Upper lobe of left lung (tissue), 6 donors: Measurements from ENCODE around the gene HLA-DOA. TPM values are rescaled to one million over a fixed set of nuclear protein-coding genes. Genes with fewer than 3 reads are reported as not detected.

Experiments
- ATAC-seq, 2 donors: fragments of 200-7000 bp; cut with Tn5 transposase; one replicate each; pipeline ENCODE4 v1.9.1; 2022; ENCODE audit warnings: mild to moderate bottlenecking in 2 of 2, moderate library complexity in 2 of 2; ENCODE audit not compliant: low FRiP score in 2 of 2
- DNase-seq, 2 donors: peaks; one replicate each; pipeline ENCODE4 v3.0.0-alpha.2; 2019 to 2020
- H3K27ac ChIP-seq, 4 donors: fragments of 200-600 bp; sonication (generic); one replicate each; pipeline ENCODE4 v1.5.1; 2016 to 2019
- H3K27me3 ChIP-seq, 4 donors: fragments of 200-600 bp; sonication (generic); one replicate each; pipeline ENCODE4 v1.5.1; 2017 to 2019
- H3K36me3 ChIP-seq, 4 donors: fragments of 200-600 bp; sonication (generic); one replicate each; pipeline ENCODE4 v1.5.1; 2016 to 2019
- H3K4me1 ChIP-seq, 4 donors: fragments of 200-600 bp; sonication (generic); one replicate each; pipeline ENCODE4 v1.5.1; 2018 to 2019
- H3K4me3 ChIP-seq, 4 donors: fragments of 200-600 bp; sonication (generic); one replicate each; pipeline ENCODE4 v1.5.1; 2017 to 2019; ENCODE audit warnings: mild to moderate bottlenecking in 2 of 4, moderate library complexity in 1 of 4
- H3K9me3 ChIP-seq, 4 donors: fragments of 200-600 bp; sonication (generic); one replicate each; pipeline ENCODE4 v1.5.1; 2018 to 2019
- CTCF ChIP-seq, 6 experiments: fragments of 450-650 bp in 4 of 6; fragments of 200-600 bp in 2 of 6; sonication (generic) in 2 of 6; IDR thresholded peaks; one replicate each; pipeline ENCODE4 v1.5.1; 2016 to 2019; ENCODE audit warnings: antibody characterized with exemption in 6 of 6
- EP300 ChIP-seq, 4 donors: sonication (generic); formaldehyde crosslinking; IDR thresholded peaks; one replicate each; pipeline ENCODE4 v1.5.1; 2017; ENCODE audit warnings: antibody characterized with exemption in 4 of 4, control low read depth in 2 of 4
- POLR2A ChIP-seq, 4 donors: fragments of 450-650 bp; IDR thresholded peaks; one replicate each; pipeline ENCODE4 v1.5.1; 2016 to 2017; ENCODE audit warnings: antibody characterized with exemption in 4 of 4, mild to moderate bottlenecking in 2 of 4
- POLR2AphosphoS5 ChIP-seq, 2 donors: sonication (generic); formaldehyde crosslinking; IDR thresholded peaks; one replicate each; pipeline ENCODE4 v1.5.1; 2017; ENCODE audit warnings: antibody characterized with exemption in 2 of 2
- WGBS, 2 donors: methylation state at CpG; one replicate each; pipeline ENCODE4 v1.1.5; 2017 to 2018; 5-methylcytosine and 5-hydroxymethylcytosine counted together
- total RNA-seq, 6 donors: library from RNA; depleted of rRNA in 4 of 6; stranded (reverse); fragments of >200 nt in 4 of 6; gene quantifications; one replicate each; pipeline versions ENCODE4 v1.1.0 to v1.2.1, GENCODE V29; 2016 to 2021
- donor health status: DM: no; HTN: no; CAD: no; lungs with moderate emphysema.
- donor health status: DM: no; HTN: yes; CAD: no; lungs with severe emphysema.

Gene HLA-DOA
- total RNA-seq, 6 donors from 2014 or later: 9.4 to 56.8 (median 30.5) TPM

- ATAC-seq (peak; percentile 65 to 76), DNase-seq (peak; percentile 87 to 94)
- Histone ChIP-seq H3K27ac (peak overlapping the region; percentile 98 to 100 (median 98)), H3K36me3 (peaks cover 10 to 35% (median 20%) of the 10 kb centered on the region in 4 donors), H3K9me3 (no peaks in the 10 kb centered on the region), H3K4me3 (peak overlapping the region; percentile 71 to 93 (median 84)), H3K4me1 (peaks cover 21 to 33% (median 30%) of the 10 kb centered on the region in 4 donors), H3K27me3 (no peaks in the 10 kb centered on the region)
- WGBS, 2 donors: 0 to 1% methylated on average over 24 to 27 of the region's 43 CpGs
- TF ChIP-seq POLR2A (IDR thresholded peaks at IDR 0.05) (peak in 2 of 4 donors; percentile 6 to 35), CTCF (IDR thresholded peaks at IDR 0.05) (no peak), EP300 (IDR thresholded peaks at IDR 0.05) (peak in 1 of 4 donors; percentile 7), POLR2AphosphoS5 (IDR thresholded peaks at IDR 0.05) (peak in 1 of 2 donors; percentile 57)
Observed at GRCh38 chr6:32970413-32971241, 38.8 kb downstream of the HLA-DOA start.

DNA sequence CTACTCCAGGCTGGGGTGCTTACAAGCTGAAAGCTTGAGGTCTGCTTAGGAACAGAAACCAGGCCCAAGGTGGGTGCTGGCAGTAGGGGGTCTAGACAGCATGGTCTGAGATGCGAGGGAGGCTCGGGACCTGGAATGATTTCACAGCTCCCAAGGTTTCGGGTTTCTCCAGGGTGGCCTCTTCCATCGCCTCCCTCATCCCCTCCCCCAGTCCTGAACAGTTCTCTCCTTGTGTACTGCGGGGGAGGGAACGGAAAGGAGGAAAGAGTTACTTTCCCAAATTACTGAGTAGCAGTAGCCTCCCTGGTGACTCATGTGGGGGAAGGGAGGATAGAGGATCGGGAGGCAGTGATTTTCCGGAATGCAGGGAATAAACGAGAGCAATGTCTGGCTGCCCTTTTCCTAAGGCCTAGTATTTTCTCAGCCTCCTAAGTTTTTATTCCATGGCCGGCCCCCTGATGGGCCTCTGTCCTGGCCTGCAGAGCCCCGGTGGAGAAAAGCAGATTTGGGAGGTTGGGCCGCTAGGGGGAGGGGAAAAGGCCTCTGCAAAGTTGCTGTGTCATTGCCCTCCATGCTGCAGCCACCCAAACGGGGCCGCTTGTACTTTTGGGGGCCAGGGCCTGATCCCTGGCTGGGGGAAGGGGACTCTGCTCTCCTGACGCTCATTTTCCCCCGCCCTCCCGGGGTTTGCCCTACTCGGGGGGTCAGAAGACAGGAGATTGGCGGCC lies 39.5 kb downstream of the HLA-DOA start:
- Histone ChIP-seq H3K27ac (peak overlapping the region; percentile 98 to 100 (median 98)), H3K9me3 (no peaks in the 10 kb centered on the region), H3K4me3 (peak overlapping the region; percentile 71 to 93 (median 84)), H3K4me1 (peaks cover 23 to 27% (median 25%) of the 10 kb centered on the region in 4 donors), H3K27me3 (no peaks in the 10 kb centered on the region), H3K36me3 (peaks cover 2 to 28% (median 12%) of the 10 kb centered on the region in 4 donors)
- ATAC-seq (peak in 1 of 2 donors; percentile 37), DNase-seq (peak; percentile 69 to 77)
- 0 to 1% methylated on average over 17 to 19 of the region's 19 CpGs for WGBS, 2 donors
- peak; percentile 70 to 71 for TF ChIP-seq POLR2AphosphoS5 (IDR thresholded peaks at IDR 0.05)
- TF ChIP-seq CTCF (IDR thresholded peaks at IDR 0.05): peak; percentile 24 to 77 (median 60)
- TF ChIP-seq EP300 (IDR thresholded peaks at IDR 0.05): no peak
- peak in 2 of 4 donors; percentile 21 to 70 for TF ChIP-seq POLR2A (IDR thresholded peaks at IDR 0.05)

DNA sequence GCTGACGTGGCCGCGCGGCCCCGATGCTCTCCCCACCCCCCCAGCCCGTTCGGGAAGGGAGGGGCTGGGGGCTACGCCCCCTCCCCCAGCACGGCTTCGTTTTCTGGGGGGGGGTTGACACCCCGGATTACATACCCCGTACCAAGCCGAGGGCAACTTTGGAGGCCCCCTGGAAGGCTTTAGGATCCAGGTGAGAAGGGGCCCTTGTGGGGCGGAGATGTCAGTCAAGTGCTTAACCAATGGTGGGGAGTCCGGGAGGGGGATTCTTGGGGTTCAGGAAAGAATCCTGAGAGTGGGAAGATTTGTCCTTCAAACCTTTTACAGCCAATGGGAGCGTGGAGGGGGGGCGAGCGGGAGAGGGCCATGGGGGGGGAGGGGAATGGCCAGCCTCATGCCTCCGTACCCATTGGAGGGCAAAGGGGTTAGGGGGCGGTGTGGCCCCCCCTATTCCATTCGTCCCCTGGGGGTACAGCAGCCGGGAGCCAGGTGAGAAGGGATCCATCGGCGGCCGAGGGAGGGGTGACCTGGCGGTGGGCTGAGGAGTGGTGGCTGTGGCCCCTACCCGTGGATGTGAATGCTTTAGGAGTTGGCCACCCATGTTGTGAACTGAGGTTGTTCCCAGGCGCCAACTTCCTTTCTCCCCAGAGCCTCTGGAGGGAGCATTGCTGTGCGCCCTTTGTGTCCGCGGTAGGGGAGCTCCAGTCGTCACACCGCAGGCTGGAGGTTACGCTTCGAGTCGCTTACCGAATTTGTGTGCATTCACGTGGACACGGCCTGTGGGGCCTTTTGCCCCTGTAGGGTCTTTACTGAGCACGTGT lies 40.3 kb downstream of the HLA-DOA start:
- TF ChIP-seq CTCF (IDR thresholded peaks at IDR 0.05) (peak in 2 of 6 experiments; percentile 13 to 31), POLR2AphosphoS5 (IDR thresholded peaks at IDR 0.05) (peak in 1 of 2 donors; percentile 4), EP300 (IDR thresholded peaks at IDR 0.05) (no peak), POLR2A (IDR thresholded peaks at IDR 0.05) (peak in 2 of 4 donors; percentile 31 to 58)
- H3K9me3 ChIP-seq: no peaks in the 10 kb centered on the region
- H3K4me1 ChIP-seq: peaks cover 26 to 28% (median 27%) of the 10 kb centered on the region in 4 donors
- H3K36me3 ChIP-seq: peaks cover 0 to 20% (median 6%) of the 10 kb centered on the region in 4 donors
- H3K27ac ChIP-seq: peak overlapping the region; percentile 98 to 100 (median 98)
- DNase-seq (peak; percentile 74 to 85), ATAC-seq (peak; percentile 59 to 68)
- WGBS, 2 donors: 0 to 1% methylated on average over 16 to 27 of the region's 40 CpGs
- H3K4me3 ChIP-seq: peak overlapping the region; percentile 71 to 93 (median 84)
- H3K27me3 ChIP-seq: no peaks in the 10 kb centered on the region

DNA sequence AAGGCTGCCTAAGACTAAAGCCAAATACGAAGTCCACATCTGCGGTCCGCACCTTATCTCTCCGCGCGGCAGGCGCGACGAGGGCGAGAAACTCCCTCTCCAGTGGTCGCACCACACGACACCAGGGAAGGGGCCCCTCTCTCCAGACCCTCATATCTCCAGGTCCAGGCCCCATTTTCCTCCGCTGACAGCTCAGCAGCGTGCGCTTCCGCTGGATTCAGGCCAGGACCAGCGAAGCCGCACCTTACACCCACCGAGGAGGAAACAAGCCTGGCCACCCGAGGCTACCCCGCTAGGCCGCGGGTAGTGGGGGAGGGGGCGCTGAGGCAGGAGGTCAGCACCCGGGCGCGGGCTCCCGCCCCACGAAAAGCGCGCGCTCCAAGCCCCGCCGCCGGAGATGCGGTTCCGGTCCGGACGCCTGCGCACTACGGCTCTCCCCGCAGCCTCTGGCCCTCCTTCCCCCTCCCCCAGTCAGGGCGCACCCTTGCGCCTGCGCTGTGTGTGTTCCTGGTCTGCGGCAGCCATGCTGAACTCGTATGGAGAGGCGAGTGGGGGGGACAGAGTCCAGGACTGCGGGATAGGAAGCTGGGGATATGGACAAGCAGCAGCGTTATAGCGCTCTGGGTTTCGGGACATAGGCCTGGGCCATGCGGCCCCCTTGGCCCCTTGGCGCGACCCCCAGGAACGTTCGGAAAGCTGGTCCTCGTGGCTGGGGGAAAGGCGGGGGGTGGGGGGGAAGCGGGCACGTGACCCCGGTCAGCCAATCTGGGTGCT lies 41.1 kb downstream of the HLA-DOA start, which contains the start of gene BRD2:
Gene BRD2, plus strand, starts transcription at position 502 of the 774 bp plus-strand sequence. CDS start 4,305 bp downstream, outside the sequence.
- peak within 1 kb of the TSS; percentile 98 to 100 (median 98) for H3K27ac ChIP-seq
- H3K4me3 ChIP-seq: peak within 1 kb of the TSS; percentile 71 to 93 (median 84)
- TF ChIP-seq CTCF (IDR thresholded peaks at IDR 0.05) (peak in 2 of 6 experiments; percentile 13 to 23), EP300 (IDR thresholded peaks at IDR 0.05) (peak in 1 of 4 donors; percentile 48), POLR2A (IDR thresholded peaks at IDR 0.05) (peak; percentile 77 to 98 (median 90)), POLR2AphosphoS5 (IDR thresholded peaks at IDR 0.05) (peak; percentile 89 to 94)
- DNase-seq (peak; percentile 95 to 98), ATAC-seq (peak; percentile 81 to 88)
- peaks cover 0 to 12% (median 6%) of the 10 kb centered on the region in 4 donors for H3K36me3 ChIP-seq
- WGBS, 2 donors: 0% methylated on average over 5 to 41 of the region's 62 CpGs
- no peaks in the 10 kb centered on the region for H3K27me3 ChIP-seq
- no peaks in the 10 kb centered on the region for H3K9me3 ChIP-seq
- H3K4me1 ChIP-seq: peaks cover 28 to 34% (median 33%) of the 10 kb centered on the region in 4 donors
